IMR-90 (cell line): ENCODE results near the gene DCUN1D3.

Source experiments
- BHLHE40 ChIP-seq: fragments of 150-350 bp; IDR thresholded peaks from 2 replicates; pipeline ENCODE4 v1.6.1; 2016; ENCODE audit warnings: mild to moderate bottlenecking, low read depth, low read length
- CEBPB ChIP-seq: IDR thresholded peaks from 2 replicates; pipeline ENCODE4 v1.6.1; 2012; ENCODE audit warnings: low read depth, low read length, improper control_type of control experiment
- NFE2L2 ChIP-seq: fragments of 150-350 bp; IDR thresholded peaks from 2 replicates; pipeline ENCODE4 v1.6.1; 2016; ENCODE audit warnings: low read depth, mild to moderate bottlenecking, low read length
- POLR2A ChIP-seq: IDR thresholded peaks from 2 replicates; pipeline ENCODE4 v1.6.1; 2012; ENCODE audit warnings: mild to moderate bottlenecking, low read depth, low read length
- RAD21 ChIP-seq: IDR thresholded peaks from 2 replicates; pipeline ENCODE4 v1.6.1; 2012; ENCODE audit warnings: low read length, improper control_type of control experiment
- RCOR1 ChIP-seq: IDR thresholded peaks from 2 replicates; pipeline ENCODE4 v1.6.1; 2012; ENCODE audit warnings: mild to moderate bottlenecking, low read length, improper control_type of control experiment; ENCODE audit not compliant: insufficient replicate concordance
- RFX5 ChIP-seq: IDR thresholded peaks from 2 replicates; pipeline ENCODE4 v1.8.0; 2012; ENCODE audit warnings: low read depth, mild to moderate bottlenecking, low read length, moderate library complexity
- TF ChIP-seq, protein P1 (sequence below): conservative IDR thresholded peaks from 2 replicates; pipeline ENCODE4 v1.5.1; 2012; ENCODE audit warnings: mild to moderate bottlenecking, low read depth, low read length, improper control_type of control experiment

GRCh38 chr16:20911361-20911760, 11.2 kb upstream of the DCUN1D3 start:
- TF ChIP-seq, protein P1, sequence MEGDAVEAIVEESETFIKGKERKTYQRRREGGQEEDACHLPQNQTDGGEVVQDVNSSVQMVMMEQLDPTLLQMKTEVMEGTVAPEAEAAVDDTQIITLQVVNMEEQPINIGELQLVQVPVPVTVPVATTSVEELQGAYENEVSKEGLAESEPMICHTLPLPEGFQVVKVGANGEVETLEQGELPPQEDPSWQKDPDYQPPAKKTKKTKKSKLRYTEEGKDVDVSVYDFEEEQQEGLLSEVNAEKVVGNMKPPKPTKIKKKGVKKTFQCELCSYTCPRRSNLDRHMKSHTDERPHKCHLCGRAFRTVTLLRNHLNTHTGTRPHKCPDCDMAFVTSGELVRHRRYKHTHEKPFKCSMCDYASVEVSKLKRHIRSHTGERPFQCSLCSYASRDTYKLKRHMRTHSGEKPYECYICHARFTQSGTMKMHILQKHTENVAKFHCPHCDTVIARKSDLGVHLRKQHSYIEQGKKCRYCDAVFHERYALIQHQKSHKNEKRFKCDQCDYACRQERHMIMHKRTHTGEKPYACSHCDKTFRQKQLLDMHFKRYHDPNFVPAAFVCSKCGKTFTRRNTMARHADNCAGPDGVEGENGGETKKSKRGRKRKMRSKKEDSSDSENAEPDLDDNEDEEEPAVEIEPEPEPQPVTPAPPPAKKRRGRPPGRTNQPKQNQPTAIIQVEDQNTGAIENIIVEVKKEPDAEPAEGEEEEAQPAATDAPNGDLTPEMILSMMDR = no peak
- no peak for TF ChIP-seq RCOR1
- TF ChIP-seq RFX5 = no peak
- no peak for TF ChIP-seq CEBPB
- TF ChIP-seq POLR2A = no peak
- TF ChIP-seq BHLHE40 = no peak
- no peak for TF ChIP-seq NFE2L2
- TF ChIP-seq RAD21 = no peak
